Activated CD8-positive, alpha-beta memory T cell treated with anti-CD3 and anti-CD28 coated beads, Interleukin-2, amount 10 ng/mL, durations not matched to agents 7 days and 5 days (primary cell): ENCODE results near the gene DIAPH1. TPM values are rescaled to one million over a fixed set of nuclear protein-coding genes. Genes with fewer than 3 reads are reported as not detected.

Source experiments
- ATAC-seq: fragments of 150-1000 bp; cut with Tn5 transposase; one replicate; pipeline ENCODE4 v1.10.0; 2021; ENCODE audit warnings: moderate library complexity
- CTCF ChIA-PET: fragments of 350-600 bp; sonication (Branson Sonifier 250); formaldehyde crosslinking; loops from one replicate; lab custom pipeline; 2021; ENCODE audit warnings: antibody characterized with exemption; lab: Charles Lee
- DNase-seq: peaks from one replicate; pipeline ENCODE4 v3.0.0-alpha.2; 2020
- H3K27ac Mint-ChIP-seq: one replicate; pipeline ENCODE4 v1.8.0; 2021; ENCODE audit warnings: mild to moderate bottlenecking, mixed read lengths
- H3K27me3 Mint-ChIP-seq: one replicate; pipeline ENCODE4 v1.8.0; 2021; ENCODE audit warnings: mixed read lengths
- H3K36me3 Mint-ChIP-seq: one replicate; pipeline ENCODE4 v1.8.0; 2021; ENCODE audit warnings: mild to moderate bottlenecking, mixed read lengths
- H3K4me1 Mint-ChIP-seq: one replicate; pipeline ENCODE4 v1.8.0; 2021; ENCODE audit warnings: mixed read lengths
- H3K4me3 Mint-ChIP-seq: one replicate; pipeline ENCODE4 v1.8.0; 2021; ENCODE audit warnings: mild to moderate bottlenecking, moderate library complexity, mixed read lengths
- H3K9me3 Mint-ChIP-seq: one replicate; pipeline ENCODE4 v1.8.0; 2022; ENCODE audit warnings: low read depth, mixed read lengths
- total RNA-seq, 2 experiments: library from RNA; stranded (reverse); gene quantifications; one replicate each; pipeline ENCODE4 v1.2.3, GENCODE V29; 2021

The DIAPH1 gene
- total RNA-seq, 2 experiments from 2014 or later = 284 to 295 TPM

GRCh38 chr5:141567513-141568117 lies 51.2 kb downstream of the DIAPH1 start:
- ATAC-seq (no peak), DNase-seq (no peak)
- Mint-ChIP-seq H3K4me3 (no peak overlapping the region), H3K36me3 (peaks cover 72% of the 10 kb centered on the region), H3K27me3 (no peaks in the 10 kb centered on the region), H3K27ac (no peak overlapping the region), H3K4me1 (peaks cover 22% of the 10 kb centered on the region), H3K9me3 (no peaks in the 10 kb centered on the region)
- CTCF ChIA-PET = interaction anchor here (0.7 to 3.2 kb wide), 30 partner anchors 8 to 813 kb away, joined by 3 to 29 read pairs (median 4); partner anchors contain the start of genes DIAPH1, HDAC3, PCDHGB2 and RELL2

GRCh38 chr5:141565826-141566570 lies 52.8 kb downstream of the DIAPH1 start:
- DNase-seq = no peak
- H3K4me3 Mint-ChIP-seq = no peak overlapping the region
- peak overlapping the region; percentile 59 for H3K27ac Mint-ChIP-seq
- no peak for ATAC-seq
- H3K27me3 Mint-ChIP-seq = no peaks in the 10 kb centered on the region
- H3K9me3 Mint-ChIP-seq = no peaks in the 10 kb centered on the region
- peaks cover 22% of the 10 kb centered on the region for H3K4me1 Mint-ChIP-seq
- peaks cover 68% of the 10 kb centered on the region for H3K36me3 Mint-ChIP-seq
- CTCF ChIA-PET = interaction anchor here (1.0 to 3.2 kb wide), 14 partner anchors 8 to 145 kb away, joined by 3 to 29 read pairs (median 5); partner anchors contain the start of genes DIAPH1, HDAC3, PCDHGA11 and RELL2

- DNase-seq = peak; percentile 79
- no peak overlapping the region for H3K4me3 Mint-ChIP-seq
- peak; percentile 95 for ATAC-seq
- H3K27me3 Mint-ChIP-seq = no peaks in the 10 kb centered on the region
- H3K36me3 Mint-ChIP-seq = peaks cover 70% of the 10 kb centered on the region
- CTCF ChIA-PET = interaction anchor here (0.6 to 2.2 kb wide), 56 partner anchors 8 to 853 kb away, joined by 3 to 22 read pairs (median 5); partner anchors contain the start of genes DIAPH1, FCHSD1, HDAC3 and PCDHB9
- no peaks in the 10 kb centered on the region for H3K9me3 Mint-ChIP-seq
- peak overlapping the region; percentile 85 for H3K27ac Mint-ChIP-seq
- H3K4me1 Mint-ChIP-seq = peaks cover 24% of the 10 kb centered on the region
Observed at GRCh38 chr5:141564216-141564692, 54.5 kb downstream of the DIAPH1 start.

GRCh38 chr5:141560725-141561483 lies 57.9 kb downstream of the DIAPH1 start:
- ATAC-seq (no peak), DNase-seq (no peak)
- Mint-ChIP-seq H3K4me3 (no peak overlapping the region), H3K27me3 (no peaks in the 10 kb centered on the region), H3K4me1 (peaks cover 30% of the 10 kb centered on the region), H3K9me3 (no peaks in the 10 kb centered on the region), H3K27ac (no peak overlapping the region), H3K36me3 (peaks cover 66% of the 10 kb centered on the region)
- CTCF ChIA-PET = interaction anchor here (0.6 kb wide), 1 partner anchor 14 kb away, joined by 3 read pairs; no protein-coding TSS in a partner anchor

GRCh38 chr5:141560151-141560550 lies 58.6 kb downstream of the DIAPH1 start:
- Mint-ChIP-seq H3K36me3 (peaks cover 61% of the 10 kb centered on the region), H3K27me3 (no peaks in the 10 kb centered on the region), H3K9me3 (no peaks in the 10 kb centered on the region), H3K4me3 (no peak overlapping the region), H3K27ac (no peak overlapping the region), H3K4me1 (peaks cover 25% of the 10 kb centered on the region)
- CTCF ChIA-PET = interaction anchor here (0.6 kb wide), 1 partner anchor 15 kb away, joined by 3 read pairs; no protein-coding TSS in a partner anchor
- DNase-seq (no peak), ATAC-seq (no peak)

- peak overlapping the region; percentile 20 for H3K27ac Mint-ChIP-seq
- peaks cover 61% of the 10 kb centered on the region for H3K36me3 Mint-ChIP-seq
- no peaks in the 10 kb centered on the region for H3K27me3 Mint-ChIP-seq
- H3K4me3 Mint-ChIP-seq = no peak overlapping the region
- CTCF ChIA-PET = interaction anchor here (0.7 to 3.5 kb wide), 3 partner anchors 8 to 146 kb away, joined by 3 to 27 read pairs (median 7); partner anchors contain the start of gene PCDHGA10
- H3K4me1 Mint-ChIP-seq = peaks cover 22% of the 10 kb centered on the region
- H3K9me3 Mint-ChIP-seq = no peaks in the 10 kb centered on the region
- DNase-seq (no peak), ATAC-seq (no peak)
Observed at GRCh38 chr5:141559461-141559860, 59.3 kb downstream of the DIAPH1 start.

- H3K27me3 Mint-ChIP-seq = no peaks in the 10 kb centered on the region
- ATAC-seq (no peak), DNase-seq (no peak)
- CTCF ChIA-PET = interaction anchor here (0.8 to 3.5 kb wide), 32 partner anchors 9 to 231 kb away, joined by 3 to 27 read pairs (median 4); partner anchors contain the start of genes DIAPH1, HDAC3, PCDHGA1 and PCDHGA10
- no peak overlapping the region for H3K27ac Mint-ChIP-seq
- H3K36me3 Mint-ChIP-seq = peaks cover 51% of the 10 kb centered on the region
- H3K4me1 Mint-ChIP-seq = peaks cover 14% of the 10 kb centered on the region
- no peaks in the 10 kb centered on the region for H3K9me3 Mint-ChIP-seq
- no peak overlapping the region for H3K4me3 Mint-ChIP-seq
Observed at GRCh38 chr5:141558150-141558549, 60.6 kb downstream of the DIAPH1 start.

GRCh38 chr5:141557681-141558136 lies 61.1 kb downstream of the DIAPH1 start:
- peaks cover 14% of the 10 kb centered on the region for H3K4me1 Mint-ChIP-seq
- peak; percentile 78 for DNase-seq
- H3K27me3 Mint-ChIP-seq = no peaks in the 10 kb centered on the region
- peak overlapping the region; percentile 38 for H3K27ac Mint-ChIP-seq
- CTCF ChIA-PET = interaction anchor here (0.6 to 3.5 kb wide), 33 partner anchors 10 to 1172 kb away, joined by 3 to 27 read pairs (median 4); partner anchors contain the start of genes DIAPH1, HDAC3, PCDHGA1 and PCDHGA10
- no peak overlapping the region for H3K4me3 Mint-ChIP-seq
- peaks cover 47% of the 10 kb centered on the region for H3K36me3 Mint-ChIP-seq
- ATAC-seq = peak; percentile 78
- no peaks in the 10 kb centered on the region for H3K9me3 Mint-ChIP-seq

- Mint-ChIP-seq H3K4me1 (no peaks in the 10 kb centered on the region), H3K36me3 (peaks cover 82% of the 10 kb centered on the region)
Observed at GRCh38 chr5:141547921-141548320, 70.9 kb downstream of the DIAPH1 start.

GRCh38 chr5:141547488-141547887 lies 71.3 kb downstream of the DIAPH1 start:
- peaks cover 5% of the 10 kb centered on the region for H3K9me3 Mint-ChIP-seq
- CTCF ChIA-PET = interaction anchor here (1.0 to 3.5 kb wide), 4 partner anchors 10 to 45 kb away, joined by 4 to 16 read pairs (median 10); no protein-coding TSS in a partner anchor
- no peaks in the 10 kb centered on the region for H3K4me1 Mint-ChIP-seq
- peaks cover 83% of the 10 kb centered on the region for H3K36me3 Mint-ChIP-seq
- DNase-seq = no peak
- H3K27me3 Mint-ChIP-seq = no peaks in the 10 kb centered on the region
- ATAC-seq = no peak
- H3K4me3 Mint-ChIP-seq = no peak overlapping the region
- H3K27ac Mint-ChIP-seq = no peak overlapping the region

More at GRCh38 chr5:141547921-141548320, 70.9 kb downstream of the DIAPH1 start:
- DNase-seq (no peak), ATAC-seq (no peak)
- no peaks in the 10 kb centered on the region for H3K27me3 Mint-ChIP-seq
- no peak overlapping the region for H3K27ac Mint-ChIP-seq
- H3K9me3 Mint-ChIP-seq = peaks cover 5% of the 10 kb centered on the region
- CTCF ChIA-PET = interaction anchor here (1.0 to 3.5 kb wide), 4 partner anchors 10 to 44 kb away, joined by 4 to 16 read pairs (median 10); no protein-coding TSS in a partner anchor
- H3K4me3 Mint-ChIP-seq = no peak overlapping the region

GRCh38 chr5:141543053-141543452 lies 75.7 kb downstream of the DIAPH1 start:
- H3K36me3 Mint-ChIP-seq = peaks cover 68% of the 10 kb centered on the region
- no peaks in the 10 kb centered on the region for H3K27me3 Mint-ChIP-seq
- H3K4me1 Mint-ChIP-seq = no peaks in the 10 kb centered on the region
- H3K9me3 Mint-ChIP-seq = peaks cover 5% of the 10 kb centered on the region
- DNase-seq (no peak), ATAC-seq (no peak)
- H3K27ac Mint-ChIP-seq = no peak overlapping the region
- H3K4me3 Mint-ChIP-seq = no peak overlapping the region
- CTCF ChIA-PET = interaction anchor here (0.7 to 1.0 kb wide), 2 partner anchors 15 to 18 kb away, joined by 3 to 5 read pairs; no protein-coding TSS in a partner anchor

- Mint-ChIP-seq H3K4me1 (no peaks in the 10 kb centered on the region), H3K4me3 (no peak overlapping the region), H3K9me3 (no peaks in the 10 kb centered on the region), H3K27me3 (no peaks in the 10 kb centered on the region), H3K36me3 (peaks cover 38% of the 10 kb centered on the region), H3K27ac (no peak overlapping the region)
- DNase-seq (no peak), ATAC-seq (no peak)
- CTCF ChIA-PET = interaction anchor here (2.6 to 4.0 kb wide), 4 partner anchors 11 to 29 kb away, joined by 9 to 21 read pairs (median 14); no protein-coding TSS in a partner anchor
Observed at GRCh38 chr5:141534492-141535213, 84.1 kb downstream of the DIAPH1 start.
